ENCODE results near the gene FNDC3B.

FNDC3B gene

GRCh38 chr3:172119266-172119969, 80.0 kb downstream of the FNDC3B start:
- TF ChIP-seq, protein P1, sequence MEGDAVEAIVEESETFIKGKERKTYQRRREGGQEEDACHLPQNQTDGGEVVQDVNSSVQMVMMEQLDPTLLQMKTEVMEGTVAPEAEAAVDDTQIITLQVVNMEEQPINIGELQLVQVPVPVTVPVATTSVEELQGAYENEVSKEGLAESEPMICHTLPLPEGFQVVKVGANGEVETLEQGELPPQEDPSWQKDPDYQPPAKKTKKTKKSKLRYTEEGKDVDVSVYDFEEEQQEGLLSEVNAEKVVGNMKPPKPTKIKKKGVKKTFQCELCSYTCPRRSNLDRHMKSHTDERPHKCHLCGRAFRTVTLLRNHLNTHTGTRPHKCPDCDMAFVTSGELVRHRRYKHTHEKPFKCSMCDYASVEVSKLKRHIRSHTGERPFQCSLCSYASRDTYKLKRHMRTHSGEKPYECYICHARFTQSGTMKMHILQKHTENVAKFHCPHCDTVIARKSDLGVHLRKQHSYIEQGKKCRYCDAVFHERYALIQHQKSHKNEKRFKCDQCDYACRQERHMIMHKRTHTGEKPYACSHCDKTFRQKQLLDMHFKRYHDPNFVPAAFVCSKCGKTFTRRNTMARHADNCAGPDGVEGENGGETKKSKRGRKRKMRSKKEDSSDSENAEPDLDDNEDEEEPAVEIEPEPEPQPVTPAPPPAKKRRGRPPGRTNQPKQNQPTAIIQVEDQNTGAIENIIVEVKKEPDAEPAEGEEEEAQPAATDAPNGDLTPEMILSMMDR (IDR thresholded peaks at IDR 0.05), result no peak

- TF ChIP-seq, protein P1 (IDR thresholded peaks at IDR 0.05), result no peak
Measured at GRCh38 chr3:172120912-172121311, 81.5 kb downstream of the FNDC3B start.

GRCh38 chr3:172121981-172122380, 82.6 kb downstream of the FNDC3B start:
- TF ChIP-seq, protein P1 (IDR thresholded peaks at IDR 0.05), result no peak

- TF ChIP-seq, protein P1 (IDR thresholded peaks at IDR 0.05), result no peak
Measured at GRCh38 chr3:172124271-172124670, 84.9 kb downstream of the FNDC3B start.

DNA sequence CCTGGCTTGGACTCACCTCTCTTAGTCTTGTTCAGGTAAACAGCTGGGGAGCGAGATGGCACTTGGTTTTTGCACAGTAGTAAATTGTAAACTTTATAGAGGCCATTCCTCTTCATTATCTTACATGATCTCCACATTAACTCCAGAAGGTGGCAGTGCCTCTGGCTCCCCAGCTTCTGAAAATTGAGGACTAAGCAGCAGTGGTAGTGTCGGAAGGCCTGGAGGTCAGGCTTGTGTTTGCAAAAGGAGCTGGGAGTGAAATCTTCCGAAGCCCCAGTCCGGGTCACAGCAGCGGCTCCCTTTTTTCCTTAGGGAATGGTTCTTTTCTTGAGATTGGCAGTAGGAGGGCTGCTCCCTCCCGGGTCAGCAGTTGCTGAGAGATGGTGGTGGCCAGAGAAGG, 85.7 kb downstream of the FNDC3B start:
- TF ChIP-seq, protein P1 (IDR thresholded peaks at IDR 0.05), result no peak

DNA sequence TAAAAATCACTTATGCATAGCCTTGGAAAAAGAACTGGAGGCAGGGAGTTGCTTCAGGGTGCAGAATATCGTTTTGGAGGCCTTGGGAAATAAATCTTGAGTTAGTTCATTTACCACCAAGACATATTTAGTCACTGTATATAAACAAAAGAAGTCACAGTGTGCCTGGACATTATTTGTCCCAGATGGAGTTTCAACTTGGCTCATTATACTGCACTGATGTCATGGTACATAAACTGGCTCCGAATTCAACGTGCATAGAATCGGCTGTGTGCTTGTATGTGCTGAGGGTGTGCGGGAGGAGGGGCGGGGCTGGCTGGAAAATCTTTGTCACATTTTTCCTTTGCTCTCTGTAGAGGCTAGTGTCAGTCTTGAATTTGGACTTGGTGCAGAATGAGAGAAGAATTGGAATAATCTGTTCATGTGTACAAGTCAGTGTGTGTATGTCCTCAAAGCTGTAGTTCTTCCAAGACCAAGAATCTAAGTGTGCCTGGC, 86.6 kb downstream of the FNDC3B start:
- TF ChIP-seq, protein P1 (IDR thresholded peaks at IDR 0.05), result no peak

DNA sequence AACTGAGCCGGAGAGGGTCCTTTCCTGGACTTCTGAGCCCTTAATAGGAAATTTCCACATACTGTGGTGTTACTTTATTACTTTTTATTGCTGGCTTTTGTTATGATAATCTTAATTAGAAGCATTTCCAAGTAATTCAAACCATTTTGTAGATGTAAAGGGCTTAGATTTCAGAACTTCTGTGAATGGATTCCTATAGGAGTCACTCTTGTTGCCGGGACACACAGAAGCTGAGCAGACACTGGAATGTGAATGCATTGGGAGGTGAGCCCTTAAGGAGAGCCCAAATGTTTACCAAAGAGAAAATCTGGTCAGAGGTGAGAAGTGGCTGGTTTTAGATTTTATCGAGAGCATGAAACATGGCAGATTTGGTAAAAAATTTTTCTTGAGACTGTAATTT, 87.4 kb downstream of the FNDC3B start:
- TF ChIP-seq, protein P1 (IDR thresholded peaks at IDR 0.05), result no peak

Measured in LNCAP (cell line).